Mesendoderm (in vitro differentiated cells): ENCODE data around the gene CALCB.

Experiments
- DNase-seq: peaks from one replicate; pipeline ENCODE4 v3.0.0; 2013
- H2AK5ac ChIP-seq: 2 replicates; pipeline ENCODE4 v1.6.1; 2013; ENCODE audit warnings: low read length, inconsistent platforms
- H2BK120ac ChIP-seq: 2 replicates; pipeline ENCODE4 v1.6.1; 2013; ENCODE audit warnings: low read depth, mild to moderate bottlenecking, low read length, moderate library complexity, mixed read lengths
- H2BK15ac ChIP-seq: replicated peaks from 2 replicates; pipeline ENCODE4 v1.6.1; 2013; ENCODE audit warnings: low read depth, mild to moderate bottlenecking, moderate library complexity
- H2BK5ac ChIP-seq: 2 replicates; pipeline ENCODE4 v1.6.1; 2013; ENCODE audit warnings: low read length, inconsistent platforms
- H3K18ac ChIP-seq: 2 replicates; pipeline ENCODE4 v1.6.1; 2013; ENCODE audit warnings: mild to moderate bottlenecking, low read length, mixed read lengths
- H3K23ac ChIP-seq: one replicate; pipeline ENCODE4 v1.6.1; 2013; ENCODE audit warnings: low read length
- H3K27ac ChIP-seq: 2 replicates; pipeline ENCODE4 v1.5.1; 2013; ENCODE audit warnings: low read depth, mild to moderate bottlenecking, inconsistent platforms, low read length, moderate library complexity
- H3K27me3 ChIP-seq: 2 replicates; pipeline ENCODE4 v1.6.1; 2013; ENCODE audit warnings: low read length, control low read depth, mild to moderate bottlenecking, inconsistent platforms; ENCODE audit not compliant: insufficient read depth, poor library complexity
- H3K36me3 ChIP-seq: 2 replicates; pipeline ENCODE4 v1.6.1; 2013; ENCODE audit warnings: low read length, inconsistent platforms; ENCODE audit not compliant: control insufficient read depth, insufficient read depth
- H3K4ac ChIP-seq: one replicate; pipeline ENCODE4 v1.6.1; 2013; ENCODE audit warnings: low read depth, mild to moderate bottlenecking, low read length, moderate library complexity
- H3K4me1 ChIP-seq: 2 replicates; pipeline ENCODE4 v1.6.1; 2013; ENCODE audit warnings: low read depth, low read length, inconsistent platforms; ENCODE audit not compliant: control insufficient read depth
- H3K4me2 ChIP-seq: 2 replicates; pipeline ENCODE4 v1.6.1; 2013; ENCODE audit warnings: low read length
- H3K4me3 ChIP-seq: 2 replicates; pipeline ENCODE4 v1.5.1; 2013; ENCODE audit warnings: mild to moderate bottlenecking, low read length
- H3K56ac ChIP-seq: one replicate; pipeline ENCODE4 v1.6.1; 2013; ENCODE audit warnings: low read length
- H3K79me1 ChIP-seq: 2 replicates; pipeline ENCODE4 v1.6.1; 2013; ENCODE audit warnings: low read length, inconsistent platforms
- H3K79me2 ChIP-seq: 2 replicates; pipeline ENCODE4 v1.6.1; 2013; ENCODE audit warnings: mild to moderate bottlenecking, low read length; ENCODE audit not compliant: control insufficient read depth, insufficient read depth
- H3K9ac ChIP-seq: 2 replicates; pipeline ENCODE4 v1.6.1; 2013; ENCODE audit warnings: low read length, inconsistent platforms
- H4K5ac ChIP-seq: one replicate; pipeline ENCODE4 v1.6.1; 2013; ENCODE audit warnings: low read length
- H4K8ac ChIP-seq: one replicate; pipeline ENCODE4 v1.6.1; 2013; ENCODE audit warnings: low read depth, mild to moderate bottlenecking, control low read depth, low read length, moderate library complexity
- WGBS: extraction: QIAGEN DNeasy Blood & Tissue Kit; methylation state at CpG from one replicate; pipeline ENCODE4 v1.1.7; 2013; ENCODE audit warnings: low lambda C conversion rate, missing lambda C conversion rate; ENCODE audit not compliant: insufficient coverage; ENCODE audit errors: extremely low coverage; 5-methylcytosine and 5-hydroxymethylcytosine counted together

Gene CALCB

DNA sequence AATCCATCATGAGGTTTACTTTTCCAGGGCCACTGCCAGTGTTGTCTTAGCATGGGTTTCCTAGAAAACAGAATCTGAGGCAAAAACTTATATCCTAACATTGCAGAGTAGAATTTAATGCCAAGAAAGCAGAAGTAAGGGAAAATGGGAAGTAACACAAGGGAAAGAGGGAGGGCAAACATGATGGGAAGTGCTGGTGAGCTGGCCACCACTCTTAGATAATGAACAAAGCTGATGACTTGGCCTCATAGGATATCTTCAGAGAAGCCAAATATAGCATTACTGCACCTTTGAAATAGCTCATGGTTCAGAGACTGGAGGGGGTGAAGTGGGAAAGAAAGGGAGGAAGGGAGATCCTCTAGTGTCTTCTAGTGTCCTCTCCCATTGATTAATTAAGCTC lies 24.8 kb upstream of the CALCB start:
- Histone ChIP-seq H3K23ac (no peak overlapping the region), H4K8ac (no peak overlapping the region), H3K56ac (no peak overlapping the region), H2BK5ac (no peak overlapping the region), H3K79me1 (no peaks in the 10 kb centered on the region), H2AK5ac (no peak overlapping the region), H3K4me1 (no peaks in the 10 kb centered on the region), H3K4me3 (no peak overlapping the region), H3K18ac (no peak overlapping the region), H3K36me3 (no peaks in the 10 kb centered on the region), H3K9ac (no peak overlapping the region), H2BK15ac (no peak overlapping the region), H3K79me2 (no peaks in the 10 kb centered on the region), H3K4me2 (no peak overlapping the region), H3K27me3 (no peaks in the 10 kb centered on the region), H2BK120ac (no peak overlapping the region), H3K27ac (no peak overlapping the region), H3K4ac (no peak overlapping the region), H4K5ac (no peak overlapping the region)
- no peak for DNase-seq

DNA sequence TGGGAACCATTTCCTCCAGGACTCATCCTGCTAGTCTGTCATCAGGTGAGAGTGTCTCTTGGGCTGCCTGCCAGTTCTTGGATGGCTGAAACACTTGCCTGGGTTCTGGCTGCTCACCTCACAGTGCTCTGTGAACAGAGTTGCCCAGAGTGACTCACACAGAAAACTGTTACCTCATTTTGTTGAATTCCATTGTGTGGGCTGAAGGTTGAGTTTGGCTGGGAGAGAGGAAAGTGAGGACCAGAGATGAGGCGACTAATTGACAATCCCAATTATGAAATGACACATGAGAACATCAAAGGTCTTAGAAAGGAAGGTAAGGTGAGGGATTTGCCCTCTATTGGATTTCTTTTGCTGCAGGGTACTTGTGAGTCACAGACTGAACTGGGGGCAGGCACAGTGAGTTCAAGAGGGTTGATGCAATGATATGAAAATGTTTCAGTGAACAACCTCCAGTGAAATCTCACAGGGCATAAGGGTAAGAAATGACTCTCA lies 20.2 kb upstream of the CALCB start:
- no peak overlapping the region for H2BK15ac ChIP-seq
- no peaks in the 10 kb centered on the region for H3K36me3 ChIP-seq
- peak; percentile 23 for DNase-seq
- H4K5ac ChIP-seq, result no peak overlapping the region
- H3K79me2 ChIP-seq, result no peaks in the 10 kb centered on the region
- no peaks in the 10 kb centered on the region for H3K27me3 ChIP-seq
- no peak overlapping the region for H3K18ac ChIP-seq
- H2BK120ac ChIP-seq, result no peak overlapping the region
- H3K4me3 ChIP-seq, result no peak overlapping the region
- no peaks in the 10 kb centered on the region for H3K4me1 ChIP-seq
- no CpG with 5 or more reads among the region's 1 CpG for WGBS
- H3K23ac ChIP-seq, result no peak overlapping the region
- no peak overlapping the region for H4K8ac ChIP-seq
- H3K79me1 ChIP-seq, result no peaks in the 10 kb centered on the region
- no peak overlapping the region for H3K9ac ChIP-seq
- no peak overlapping the region for H3K27ac ChIP-seq
- H3K4ac ChIP-seq, result no peak overlapping the region
- H2AK5ac ChIP-seq, result no peak overlapping the region
- H3K4me2 ChIP-seq, result no peak overlapping the region
- no peak overlapping the region for H3K56ac ChIP-seq
- no peak overlapping the region for H2BK5ac ChIP-seq

DNA sequence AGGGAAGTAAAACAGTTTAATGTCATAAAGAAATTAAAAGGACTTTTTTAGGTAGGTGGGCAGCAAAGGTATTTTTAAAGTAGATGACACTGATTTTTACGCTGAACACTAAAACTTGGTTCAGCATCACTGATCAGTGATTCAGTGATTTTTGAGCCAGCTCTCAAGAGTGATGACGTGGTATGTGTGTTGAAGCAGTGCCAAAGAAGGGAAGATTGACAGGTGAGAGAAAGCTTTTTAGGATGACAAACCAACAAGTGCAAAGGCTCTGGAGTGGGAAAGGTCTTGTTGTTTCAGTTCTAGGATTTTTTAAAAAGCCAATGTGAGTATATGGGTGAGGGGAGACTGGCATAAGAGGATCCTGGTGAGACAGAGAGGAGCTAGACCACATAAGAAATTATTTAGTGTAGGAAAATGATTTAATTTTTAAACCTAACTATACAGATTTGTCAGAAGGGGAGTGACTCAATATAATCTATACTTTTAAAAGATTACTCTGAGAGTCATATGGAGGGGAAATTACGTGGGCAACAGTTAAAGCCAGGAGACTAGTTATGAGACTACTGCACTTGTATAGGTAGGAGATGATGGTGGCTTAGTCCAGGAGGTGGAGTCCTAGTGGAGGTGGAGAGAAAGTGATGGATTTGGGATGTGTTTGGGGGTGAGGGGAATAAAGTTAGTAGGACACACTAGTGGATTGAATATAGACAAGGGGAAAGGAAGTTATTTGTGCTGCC lies 17.6 kb upstream of the CALCB start:
- H2BK120ac ChIP-seq, result no peak overlapping the region
- no peak overlapping the region for H3K27ac ChIP-seq
- no peaks in the 10 kb centered on the region for H3K27me3 ChIP-seq
- H2AK5ac ChIP-seq, result no peak overlapping the region
- H4K5ac ChIP-seq, result no peak overlapping the region
- H3K36me3 ChIP-seq, result no peaks in the 10 kb centered on the region
- no peak overlapping the region for H4K8ac ChIP-seq
- H3K4ac ChIP-seq, result no peak overlapping the region
- no peak overlapping the region for H3K4me3 ChIP-seq
- H2BK15ac ChIP-seq, result no peak overlapping the region
- no peak overlapping the region for H2BK5ac ChIP-seq
- DNase-seq, result no peak
- no peak overlapping the region for H3K9ac ChIP-seq
- no peaks in the 10 kb centered on the region for H3K4me1 ChIP-seq
- H3K18ac ChIP-seq, result no peak overlapping the region
- H3K79me1 ChIP-seq, result no peaks in the 10 kb centered on the region
- H3K56ac ChIP-seq, result no peak overlapping the region
- no peak overlapping the region for H3K4me2 ChIP-seq
- WGBS, result no CpG with 5 or more reads among the region's 3 CpGs
- H3K23ac ChIP-seq, result no peak overlapping the region
- H3K79me2 ChIP-seq, result no peaks in the 10 kb centered on the region

DNA sequence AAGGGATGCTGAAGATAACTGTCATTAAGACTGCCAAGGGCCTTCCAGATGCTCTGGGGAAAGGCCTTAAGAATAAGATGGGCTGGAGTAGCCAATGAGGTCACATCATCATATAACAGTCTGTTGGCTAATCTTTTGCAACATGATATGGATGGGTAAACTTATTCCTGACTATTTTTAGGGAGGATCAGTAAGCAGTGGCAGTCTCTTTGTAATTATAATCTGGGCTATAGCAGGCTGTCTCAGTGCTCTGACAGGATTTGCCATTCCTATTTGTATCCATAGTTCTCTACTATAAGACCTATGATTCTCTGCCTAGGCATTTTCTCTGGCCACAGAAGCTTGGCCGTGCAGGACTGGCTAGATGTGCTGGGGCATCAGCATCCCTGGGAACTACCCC lies 16.1 kb upstream of the CALCB start:
- Histone ChIP-seq H3K79me1 (no peaks in the 10 kb centered on the region), H3K18ac (no peak overlapping the region), H3K23ac (no peak overlapping the region), H2AK5ac (no peak overlapping the region), H3K36me3 (no peaks in the 10 kb centered on the region), H2BK120ac (no peak overlapping the region), H4K8ac (no peak overlapping the region), H4K5ac (no peak overlapping the region), H3K79me2 (no peaks in the 10 kb centered on the region), H3K9ac (no peak overlapping the region), H3K27ac (no peak overlapping the region), H3K4ac (no peak overlapping the region), H3K4me2 (no peak overlapping the region), H3K4me1 (no peaks in the 10 kb centered on the region), H3K56ac (no peak overlapping the region), H2BK15ac (no peak overlapping the region), H2BK5ac (no peak overlapping the region), H3K4me3 (no peak overlapping the region), H3K27me3 (no peaks in the 10 kb centered on the region)
- no peak for DNase-seq
- WGBS, result no CpG with 5 or more reads among the region's 1 CpG

DNA sequence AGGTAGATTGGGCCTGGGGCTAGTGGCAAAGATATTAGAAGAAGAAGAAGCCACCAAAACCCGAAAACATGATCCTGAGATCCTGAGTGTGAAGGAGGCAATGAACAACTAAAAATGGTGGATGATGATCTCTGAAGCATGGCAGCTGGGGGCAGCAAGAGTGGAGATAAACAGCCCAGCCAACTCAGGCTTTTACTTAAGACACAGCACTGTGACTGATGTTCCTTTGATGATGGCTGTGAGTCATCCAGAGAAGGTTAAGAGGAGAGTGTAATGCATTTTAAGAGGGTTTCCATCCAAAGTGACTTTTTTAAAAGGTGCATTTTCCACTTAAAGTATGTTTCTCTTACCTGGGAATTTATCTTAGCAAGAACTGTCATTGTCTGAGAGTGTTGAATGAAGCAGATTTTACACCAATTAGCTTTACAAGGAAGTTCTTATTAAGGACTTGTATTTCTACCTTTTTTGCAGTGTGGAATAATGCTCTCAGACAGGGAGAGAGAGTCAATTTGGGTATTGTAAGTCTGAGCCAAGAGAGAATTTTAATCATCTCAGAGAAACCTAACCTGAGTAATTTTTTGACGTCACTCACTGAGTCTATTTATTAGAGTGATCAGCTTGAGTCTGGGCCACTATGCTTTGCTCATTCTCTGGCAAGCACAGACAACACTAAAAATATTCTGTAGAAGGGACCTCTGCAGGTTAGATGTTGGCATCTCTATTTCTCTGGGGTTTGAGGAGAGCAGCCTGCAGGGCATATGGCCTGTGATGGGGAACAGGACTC lies 14.1 kb upstream of the CALCB start:
- H3K4me2 ChIP-seq, result no peak overlapping the region
- no peak overlapping the region for H3K18ac ChIP-seq
- H3K23ac ChIP-seq, result no peak overlapping the region
- no peak overlapping the region for H3K4ac ChIP-seq
- no peaks in the 10 kb centered on the region for H3K79me2 ChIP-seq
- H3K4me1 ChIP-seq, result no peaks in the 10 kb centered on the region
- no peak overlapping the region for H2BK15ac ChIP-seq
- H3K27me3 ChIP-seq, result no peaks in the 10 kb centered on the region
- H3K56ac ChIP-seq, result no peak overlapping the region
- H4K8ac ChIP-seq, result no peak overlapping the region
- H4K5ac ChIP-seq, result no peak overlapping the region
- H3K4me3 ChIP-seq, result no peak overlapping the region
- H2BK5ac ChIP-seq, result no peak overlapping the region
- DNase-seq, result no peak
- no peak overlapping the region for H3K27ac ChIP-seq
- no CpG with 5 or more reads among the region's 2 CpGs for WGBS
- no peak overlapping the region for H3K9ac ChIP-seq
- no peaks in the 10 kb centered on the region for H3K36me3 ChIP-seq
- no peak overlapping the region for H2AK5ac ChIP-seq
- no peak overlapping the region for H2BK120ac ChIP-seq
- H3K79me1 ChIP-seq, result no peaks in the 10 kb centered on the region
